Osteocyte (in vitro differentiated cells): ENCODE data around the gene MYO3A. TPM values are rescaled to one million over a fixed set of nuclear protein-coding genes. Genes with fewer than 3 reads are reported as not detected.

ENCODE experiments used
- DNase-seq: peaks from one replicate; pipeline ENCODE4 v3.0.0; 2021; ENCODE audit warnings: mixed read lengths; ENCODE audit not compliant: unreplicated experiment; ENCODE audit errors: extremely low spot score
- H3K27ac Mint-ChIP-seq: one replicate; pipeline ENCODE4 v1.8.0; 2021; ENCODE audit warnings: mild to moderate bottlenecking, mixed read lengths; ENCODE audit not compliant: unreplicated experiment
- H3K27me3 Mint-ChIP-seq: one replicate; pipeline ENCODE4 v1.8.0; 2021; ENCODE audit warnings: mixed read lengths; ENCODE audit not compliant: unreplicated experiment
- H3K36me3 Mint-ChIP-seq: one replicate; pipeline ENCODE4 v1.8.0; 2021; ENCODE audit warnings: mixed read lengths; ENCODE audit not compliant: unreplicated experiment
- H3K4me1 Mint-ChIP-seq: one replicate; pipeline ENCODE4 v1.8.0; 2021; ENCODE audit warnings: mixed read lengths; ENCODE audit not compliant: unreplicated experiment
- H3K4me3 Mint-ChIP-seq: one replicate; pipeline ENCODE4 v1.8.0; 2021; ENCODE audit warnings: mild to moderate bottlenecking, moderate library complexity, mixed read lengths; ENCODE audit not compliant: unreplicated experiment
- H3K9me3 Mint-ChIP-seq: one replicate; pipeline ENCODE4 v1.8.0; 2021; ENCODE audit warnings: mixed read lengths; ENCODE audit not compliant: unreplicated experiment
- total RNA-seq: library from RNA; stranded (reverse); gene quantifications from 2 replicates; pipeline ENCODE4 v1.2.1, GENCODE V29; 2021
- TF ChIP-seq, protein P1 (sequence below): fragments of 200-600 bp; sonication (generic); IDR thresholded peaks from 2 replicates; pipeline ENCODE4 v1.5.0; 2021; ENCODE audit warnings: antibody characterized with exemption, mild to moderate bottlenecking, moderate library complexity

The MYO3A gene
- total RNA-seq, 1 donor from 2014 or later: not detected

DNA sequence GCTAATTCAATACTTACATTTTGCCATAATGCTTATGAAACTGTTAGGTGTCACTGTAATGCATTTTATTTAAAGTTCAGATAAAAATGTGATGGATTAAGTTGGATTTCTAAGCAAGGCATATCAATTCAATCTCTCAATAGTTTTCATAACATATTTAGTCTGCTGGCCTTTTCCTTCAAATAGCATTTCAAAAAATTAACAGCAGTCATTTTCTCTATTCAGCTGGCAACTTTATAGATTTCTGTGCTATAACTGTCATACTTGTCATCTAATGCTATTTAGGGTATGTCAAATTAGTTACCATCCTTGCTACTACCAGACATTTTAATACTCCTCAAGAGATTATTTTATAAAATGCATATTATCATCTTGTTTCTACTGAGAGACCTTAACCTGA lies 286.9 kb downstream of the MYO3A start:
- peaks cover 8% of the 10 kb centered on the region for H3K4me1 Mint-ChIP-seq
- H3K4me3 Mint-ChIP-seq: no peak overlapping the region
- H3K27ac Mint-ChIP-seq: no peak overlapping the region
- peaks cover 29% of the 10 kb centered on the region for H3K27me3 Mint-ChIP-seq
- no peaks in the 10 kb centered on the region for H3K9me3 Mint-ChIP-seq
- H3K36me3 Mint-ChIP-seq: no peaks in the 10 kb centered on the region
- DNase-seq: no peak
- TF ChIP-seq, protein P1, sequence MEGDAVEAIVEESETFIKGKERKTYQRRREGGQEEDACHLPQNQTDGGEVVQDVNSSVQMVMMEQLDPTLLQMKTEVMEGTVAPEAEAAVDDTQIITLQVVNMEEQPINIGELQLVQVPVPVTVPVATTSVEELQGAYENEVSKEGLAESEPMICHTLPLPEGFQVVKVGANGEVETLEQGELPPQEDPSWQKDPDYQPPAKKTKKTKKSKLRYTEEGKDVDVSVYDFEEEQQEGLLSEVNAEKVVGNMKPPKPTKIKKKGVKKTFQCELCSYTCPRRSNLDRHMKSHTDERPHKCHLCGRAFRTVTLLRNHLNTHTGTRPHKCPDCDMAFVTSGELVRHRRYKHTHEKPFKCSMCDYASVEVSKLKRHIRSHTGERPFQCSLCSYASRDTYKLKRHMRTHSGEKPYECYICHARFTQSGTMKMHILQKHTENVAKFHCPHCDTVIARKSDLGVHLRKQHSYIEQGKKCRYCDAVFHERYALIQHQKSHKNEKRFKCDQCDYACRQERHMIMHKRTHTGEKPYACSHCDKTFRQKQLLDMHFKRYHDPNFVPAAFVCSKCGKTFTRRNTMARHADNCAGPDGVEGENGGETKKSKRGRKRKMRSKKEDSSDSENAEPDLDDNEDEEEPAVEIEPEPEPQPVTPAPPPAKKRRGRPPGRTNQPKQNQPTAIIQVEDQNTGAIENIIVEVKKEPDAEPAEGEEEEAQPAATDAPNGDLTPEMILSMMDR: no peak

DNA sequence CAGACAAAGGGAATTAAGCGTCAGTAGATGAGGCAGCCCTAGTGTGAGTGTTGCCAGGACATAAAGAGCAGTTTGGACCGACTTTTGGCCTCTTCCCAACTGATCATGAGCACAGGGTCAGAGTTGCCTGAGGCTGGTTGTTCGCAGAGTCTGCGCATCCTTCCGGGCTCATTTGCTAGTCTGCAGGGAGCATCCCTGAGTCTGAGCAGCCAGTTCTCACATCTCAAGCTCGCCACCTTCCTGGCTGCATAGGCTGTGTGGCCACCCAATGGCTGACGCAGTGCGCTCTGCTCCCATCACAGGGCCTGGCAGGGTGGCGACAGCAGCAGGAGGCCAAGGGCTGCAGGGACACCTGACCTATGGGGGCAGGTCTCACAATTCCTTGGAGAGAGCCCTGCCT lies 287.5 kb downstream of the MYO3A start:
- H3K4me3 Mint-ChIP-seq: no peak overlapping the region
- TF ChIP-seq, protein P1: no peak
- H3K9me3 Mint-ChIP-seq: no peaks in the 10 kb centered on the region
- H3K27ac Mint-ChIP-seq: no peak overlapping the region
- peaks cover 3% of the 10 kb centered on the region for H3K4me1 Mint-ChIP-seq
- DNase-seq: no peak
- H3K27me3 Mint-ChIP-seq: peaks cover 24% of the 10 kb centered on the region
- H3K36me3 Mint-ChIP-seq: no peaks in the 10 kb centered on the region

DNA sequence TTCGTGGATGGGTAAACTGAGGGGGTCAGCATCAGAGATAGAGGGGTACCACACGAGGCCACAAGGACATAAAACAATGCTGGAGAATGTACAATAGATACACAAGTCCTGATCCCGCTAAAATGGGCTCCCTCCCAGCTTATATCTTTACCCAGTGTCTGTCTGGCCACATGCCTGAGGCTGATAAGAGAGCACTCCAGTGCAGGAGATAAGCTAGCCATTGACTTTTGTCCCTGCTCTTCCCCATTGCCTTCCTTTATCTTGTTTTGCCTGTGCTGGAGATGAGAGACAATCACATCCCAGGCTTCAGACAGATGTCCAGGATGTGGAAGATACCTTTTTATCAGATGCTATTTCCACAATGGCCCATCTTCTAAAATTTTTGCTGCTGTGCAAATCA lies 288.5 kb downstream of the MYO3A start:
- DNase-seq: no peak
- H3K27me3 Mint-ChIP-seq: peaks cover 14% of the 10 kb centered on the region
- TF ChIP-seq, protein P1: no peak
- H3K4me1 Mint-ChIP-seq: no peaks in the 10 kb centered on the region
- H3K9me3 Mint-ChIP-seq: no peaks in the 10 kb centered on the region
- H3K36me3 Mint-ChIP-seq: no peaks in the 10 kb centered on the region
- H3K4me3 Mint-ChIP-seq: no peak overlapping the region
- H3K27ac Mint-ChIP-seq: no peak overlapping the region

DNA sequence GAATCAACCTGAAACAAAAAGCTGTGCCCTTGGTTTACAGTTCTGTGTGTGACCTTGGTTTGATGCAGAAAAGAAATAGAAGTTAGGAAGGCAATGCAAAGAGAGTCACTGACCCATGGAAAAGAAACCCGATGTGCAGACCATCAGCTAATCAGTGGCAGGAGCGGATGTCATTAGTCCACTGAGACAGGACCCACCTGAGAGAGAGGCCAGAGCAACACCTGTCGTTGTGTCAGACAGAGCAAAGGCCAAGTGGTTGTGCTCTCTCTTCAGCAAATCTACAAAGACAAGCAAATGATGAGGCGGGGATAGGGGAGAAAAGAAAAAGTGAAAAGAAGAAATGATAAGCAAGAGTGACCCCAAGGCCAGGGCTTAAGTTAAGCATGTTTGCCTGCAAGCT lies 291.3 kb downstream of the MYO3A start:
- Mint-ChIP-seq H3K36me3 (no peaks in the 10 kb centered on the region), H3K9me3 (no peaks in the 10 kb centered on the region), H3K27me3 (no peaks in the 10 kb centered on the region), H3K27ac (no peak overlapping the region), H3K4me3 (no peak overlapping the region), H3K4me1 (no peaks in the 10 kb centered on the region)
- no peak for DNase-seq
- TF ChIP-seq, protein P1: no peak

DNA sequence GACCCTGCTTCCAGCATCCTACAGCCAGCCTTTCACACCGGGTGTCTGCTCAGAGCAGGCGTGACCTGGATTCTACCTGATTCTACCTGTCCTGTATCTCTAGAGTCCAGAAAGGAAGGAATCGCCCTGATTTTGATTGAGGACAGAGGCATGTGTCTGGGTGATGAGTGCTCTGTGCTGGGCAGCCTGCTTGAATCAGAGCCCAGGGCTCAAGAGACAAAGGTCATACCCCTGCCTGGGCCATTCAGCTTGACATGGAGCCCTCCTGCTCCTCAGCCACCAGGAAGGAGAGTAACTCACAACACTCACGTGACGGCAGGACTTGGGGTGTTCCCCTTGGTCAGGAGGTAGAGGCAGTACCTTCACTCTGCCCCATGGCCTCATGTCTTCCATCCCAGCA lies 293.8 kb downstream of the MYO3A start:
- Mint-ChIP-seq H3K27ac (no peak overlapping the region), H3K27me3 (no peaks in the 10 kb centered on the region), H3K4me1 (no peaks in the 10 kb centered on the region), H3K36me3 (no peaks in the 10 kb centered on the region), H3K9me3 (no peaks in the 10 kb centered on the region), H3K4me3 (no peak overlapping the region)
- DNase-seq: no peak
- TF ChIP-seq, protein P1: no peak
